Measurements from ENCODE around the gene GDPD5.

GDPD5 gene

GRCh38 chr11:75510723-75511019 is 15.1 kb downstream of the GDPD5 start:
- DNase-seq (ENCODE audit: low read depth), result no peak

DNA sequence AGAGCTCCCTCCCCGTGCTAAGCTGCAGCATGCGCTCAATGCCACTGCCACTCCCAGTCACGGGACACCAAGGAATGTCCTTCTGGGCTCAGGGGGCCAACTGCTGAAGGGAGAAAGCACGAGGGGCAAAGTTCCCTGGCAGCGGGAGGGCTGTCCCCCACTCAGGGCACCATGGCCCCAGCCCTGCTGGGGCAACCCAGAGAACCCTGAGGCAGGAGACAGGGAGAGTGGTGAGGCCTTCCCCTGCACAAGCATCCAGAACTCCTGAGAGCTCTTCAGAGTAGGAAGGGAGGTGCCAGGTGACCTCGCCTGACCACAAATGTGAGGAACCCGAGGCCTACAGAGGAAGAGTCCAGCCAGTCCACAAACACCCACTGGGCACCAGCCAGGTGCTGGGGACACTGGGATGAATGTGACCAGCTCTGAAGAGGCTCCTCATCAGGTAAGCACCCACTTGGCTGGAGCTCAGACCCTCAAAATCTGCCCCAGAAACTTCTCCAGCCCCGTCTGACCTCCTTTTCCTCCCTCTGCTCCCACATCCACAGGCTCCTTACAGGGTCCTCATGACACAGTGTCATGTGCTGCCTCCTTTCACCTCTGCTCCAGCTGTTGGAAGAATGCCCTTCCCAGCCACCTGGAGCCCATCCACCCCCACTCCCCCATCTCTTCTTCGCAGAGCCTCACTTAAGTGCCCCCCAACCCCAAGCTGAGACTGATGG is 15.6 kb downstream of the GDPD5 start:
- DNase-seq (ENCODE audit: low read depth), result no peak

- DNase-seq (ENCODE audit: low read depth), result no peak
Measured at GRCh38 chr11:75509020-75509720, 16.6 kb downstream of the GDPD5 start.

- DNase-seq (ENCODE audit: low read depth), result peak; percentile 20
Measured at GRCh38 chr11:75508051-75508561, 17.6 kb downstream of the GDPD5 start.

DNA sequence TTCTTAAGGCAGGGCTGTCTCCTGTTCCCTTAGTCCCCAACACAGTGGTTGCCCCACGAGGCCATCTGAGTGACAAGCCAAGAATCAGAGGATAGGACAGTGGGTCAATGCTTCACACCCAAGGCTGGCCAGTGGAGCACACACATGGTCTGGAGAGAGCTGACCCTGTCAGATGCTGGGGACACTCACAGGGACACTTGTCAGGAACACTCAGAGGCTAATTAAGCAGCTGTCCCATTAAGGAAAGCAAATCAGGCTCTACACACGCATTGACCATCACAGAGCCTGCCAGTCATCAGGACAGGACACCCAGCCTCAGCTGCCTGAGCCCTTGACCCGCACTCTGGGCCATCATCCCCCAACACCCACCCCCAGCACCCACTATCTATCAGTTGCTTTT is 18.2 kb downstream of the GDPD5 start:
- no peak for DNase-seq (ENCODE audit: low read depth)

GRCh38 chr11:75506827-75507226 is 18.9 kb downstream of the GDPD5 start:
- DNase-seq (ENCODE audit: low read depth), result no peak

DNA sequence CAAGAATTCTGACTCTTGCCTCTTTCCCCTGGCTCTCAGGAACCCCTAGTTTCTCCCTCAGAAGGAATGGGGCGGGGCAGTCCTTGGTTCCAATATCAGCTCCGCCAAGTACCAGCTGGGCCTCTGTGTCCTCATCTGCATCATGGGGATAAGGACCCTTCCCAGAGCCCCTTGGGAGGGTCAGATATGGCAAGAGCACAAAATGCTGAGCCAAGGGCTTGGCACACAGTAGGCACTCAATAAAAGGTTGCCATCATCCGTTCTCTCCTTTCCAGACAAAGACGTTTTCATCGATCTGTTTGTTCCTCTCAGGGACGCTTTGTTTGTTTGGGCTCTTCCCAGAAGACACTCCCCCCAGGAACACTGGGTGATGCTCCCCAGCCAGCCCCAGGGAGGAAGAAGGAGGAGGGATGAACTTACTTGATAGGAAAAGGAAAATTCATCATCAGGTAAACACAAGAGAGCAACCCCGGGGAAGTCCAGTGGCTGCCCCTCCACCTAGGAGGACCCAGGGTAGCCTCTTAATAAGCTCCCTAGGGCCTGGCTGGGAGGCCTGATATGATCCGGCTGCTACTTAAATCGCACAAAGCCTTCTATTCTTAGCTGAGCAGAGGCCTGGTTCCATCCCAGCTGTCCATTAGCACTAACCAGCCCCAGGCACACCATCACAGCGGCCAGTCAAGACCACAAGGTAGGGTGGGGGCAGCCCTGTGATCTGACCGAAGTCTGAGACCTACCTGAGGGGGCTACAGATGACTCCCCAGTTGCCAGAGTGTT is 19.6 kb downstream of the GDPD5 start:
- DNase-seq (ENCODE audit: low read depth), result no peak

GRCh38 chr11:75504501-75504900 is 21.2 kb downstream of the GDPD5 start:
- no peak for DNase-seq (ENCODE audit: low read depth)

GRCh38 chr11:75503531-75504099 is 22.1 kb downstream of the GDPD5 start:
- no peak for DNase-seq (ENCODE audit: low read depth)

DNA sequence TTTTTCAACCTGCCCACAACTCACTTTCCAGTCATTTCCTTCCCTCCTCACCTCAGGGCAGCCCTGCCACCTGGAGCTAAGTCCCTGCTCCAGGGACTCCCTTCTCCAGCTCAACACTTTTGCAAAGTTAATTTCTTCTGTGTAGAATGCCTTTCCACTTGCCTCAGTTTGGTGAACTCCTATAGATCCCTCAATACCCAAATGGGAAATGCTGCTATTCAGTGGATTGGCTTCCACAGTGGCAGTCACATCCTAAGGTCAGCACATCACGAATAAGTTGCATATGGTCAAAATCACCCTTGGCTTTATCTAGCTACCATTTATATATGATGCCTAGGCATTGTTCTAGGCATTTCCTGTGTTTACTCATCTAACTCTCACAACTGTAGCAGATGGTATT is 23.6 kb downstream of the GDPD5 start:
- DNase-seq (ENCODE audit: low read depth), result no peak

DNA sequence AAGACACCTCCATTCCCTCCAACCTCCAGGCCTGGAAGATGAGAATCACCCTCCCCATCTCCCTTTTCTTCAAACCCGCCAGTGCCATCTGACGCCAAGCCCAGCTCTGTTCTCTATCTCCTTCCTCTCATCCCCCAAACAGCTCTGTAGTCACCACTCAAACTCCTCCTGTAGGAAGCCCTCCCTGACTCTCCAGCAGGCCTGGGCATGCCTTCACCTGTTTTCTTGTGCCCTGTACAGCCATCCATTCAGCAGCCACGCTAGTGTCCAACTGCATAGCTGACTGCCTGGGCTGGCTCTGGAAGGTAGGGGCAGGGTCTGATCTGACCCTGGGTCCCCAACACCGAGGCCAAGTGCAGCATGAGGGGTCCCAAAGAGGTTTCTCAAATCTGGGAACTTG is 25.0 kb downstream of the GDPD5 start:
- no peak for DNase-seq (ENCODE audit: low read depth)

- no peak for DNase-seq (ENCODE audit: low read depth)
Measured at GRCh38 chr11:75499423-75500190, 26.1 kb downstream of the GDPD5 start.

- no peak for DNase-seq (ENCODE audit: low read depth)
Measured at GRCh38 chr11:75498556-75499255, 27.0 kb downstream of the GDPD5 start.

GRCh38 chr11:75497788-75498409 is 27.8 kb downstream of the GDPD5 start:
- no peak for DNase-seq (ENCODE audit: low read depth)

- DNase-seq (ENCODE audit: low read depth), result no peak
Measured at GRCh38 chr11:75496305-75496752, 29.4 kb downstream of the GDPD5 start.

DNA sequence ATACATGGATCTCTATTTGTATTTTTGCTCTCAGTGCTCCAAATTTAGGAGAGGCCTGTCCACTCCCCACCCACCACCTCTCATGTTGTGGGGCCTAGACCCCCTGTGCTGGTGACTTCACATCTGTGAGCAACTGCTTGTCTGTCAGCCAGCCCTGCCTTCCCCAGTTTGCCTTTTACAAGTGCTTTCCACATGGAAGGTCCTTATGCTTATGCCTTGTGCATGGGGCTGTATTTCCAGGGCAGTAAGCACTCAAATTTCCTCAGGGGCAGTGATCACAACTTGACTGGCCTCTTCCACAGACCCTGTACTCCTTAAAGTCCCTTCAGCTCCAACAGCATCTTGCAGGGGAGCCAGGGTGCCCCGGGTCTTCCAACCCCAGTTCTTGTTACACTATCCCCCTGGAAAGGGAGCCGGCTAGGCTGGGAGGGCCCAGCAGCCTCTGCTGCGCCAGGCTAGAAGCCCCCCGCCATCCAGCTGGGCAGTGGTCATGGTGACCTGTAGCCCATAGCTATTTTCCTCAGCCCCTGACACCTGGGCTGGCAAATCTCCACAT is 29.9 kb downstream of the GDPD5 start:
- no peak for DNase-seq (ENCODE audit: low read depth)

DNA sequence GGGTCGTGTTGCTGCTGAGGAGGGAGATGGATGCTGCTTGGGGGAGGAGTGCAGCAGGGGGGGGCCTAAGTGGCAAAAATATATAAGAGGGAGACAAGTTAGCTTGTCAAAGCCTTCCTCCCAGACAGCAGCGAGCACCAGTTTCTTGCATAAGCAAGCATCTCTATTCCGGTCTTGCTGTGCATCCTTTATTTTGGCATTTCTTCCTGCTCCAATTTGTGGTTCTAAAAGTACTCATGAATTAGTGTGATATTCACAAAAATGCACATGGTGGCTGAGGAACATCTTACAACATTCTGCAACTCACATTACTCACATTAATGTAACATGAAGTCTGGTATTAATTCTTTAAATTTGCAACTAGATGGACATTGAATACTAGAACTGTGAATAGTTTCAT is 32.1 kb downstream of the GDPD5 start:
- DNase-seq (ENCODE audit: low read depth), result no peak

DNA sequence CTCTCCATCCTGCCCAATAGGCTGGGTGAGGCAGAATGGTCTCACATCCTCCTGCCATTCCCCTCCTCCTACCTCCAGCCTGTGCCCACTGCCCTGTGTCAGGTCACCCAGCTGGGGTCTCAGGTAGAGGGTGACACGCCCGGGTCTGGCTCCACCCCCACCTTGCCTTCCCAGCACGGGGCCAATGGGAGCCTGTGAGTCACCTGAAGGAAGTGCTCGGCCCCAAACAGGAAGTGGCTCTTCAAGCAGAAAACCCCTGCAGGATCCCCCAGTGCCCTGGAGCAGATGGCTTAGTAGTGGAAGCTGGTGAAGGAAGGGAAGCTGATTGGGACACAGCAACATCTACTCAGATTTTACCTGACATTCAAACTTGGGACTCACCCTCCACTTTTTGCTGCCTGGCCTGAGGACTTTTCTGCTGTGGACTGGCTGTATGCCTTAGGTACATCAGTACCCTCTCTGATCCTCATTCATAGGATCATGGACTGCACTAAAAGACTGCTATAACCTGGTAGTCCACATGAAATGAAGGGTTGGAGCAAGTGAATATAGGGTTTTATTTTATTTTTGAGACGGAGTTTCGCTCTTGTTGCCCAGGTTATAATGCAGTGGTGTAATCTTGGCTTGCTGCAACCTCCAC is 33.4 kb downstream of the GDPD5 start:
- DNase-seq (ENCODE audit: low read depth), result peak; percentile 30

- no peak for DNase-seq (ENCODE audit: low read depth)
Measured at GRCh38 chr11:75491465-75491864, 34.3 kb downstream of the GDPD5 start.
